ENCODE measurements around the gene MEF2B.

Gene MEF2B

DNA sequence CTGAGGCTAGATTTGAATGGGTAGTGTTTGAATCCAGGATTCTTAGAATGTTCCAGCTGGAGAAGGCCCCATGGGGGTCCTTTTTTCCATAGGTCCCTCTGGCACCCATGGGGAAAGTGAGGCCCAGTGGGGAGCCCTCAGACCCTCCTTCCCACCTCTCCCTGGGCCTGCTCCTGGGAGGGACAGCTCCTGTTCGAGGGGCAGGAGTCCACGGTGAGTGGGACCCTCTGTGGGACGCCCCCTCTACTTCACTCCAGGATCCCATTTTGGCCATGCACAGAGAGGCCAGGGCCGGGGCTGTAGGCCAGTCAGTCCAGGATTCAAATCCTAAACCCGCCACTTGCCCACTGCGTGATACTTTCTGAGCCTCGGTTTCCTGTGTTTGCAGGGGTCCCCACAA, 7.6 kb downstream of the MEF2B start:
- Mint-ChIP-seq H3K36me3 (ENCODE audit: low read depth) (no peaks in the 10 kb centered on the region), H3K27me3 (ENCODE audit: low read depth) (no peaks in the 10 kb centered on the region), H3K4me3 (no peak overlapping the region), H3K27ac (no peak overlapping the region), H3K9me3 (no peaks in the 10 kb centered on the region), H3K4me1 (no peaks in the 10 kb centered on the region)
- TF ChIP-seq, protein P1, sequence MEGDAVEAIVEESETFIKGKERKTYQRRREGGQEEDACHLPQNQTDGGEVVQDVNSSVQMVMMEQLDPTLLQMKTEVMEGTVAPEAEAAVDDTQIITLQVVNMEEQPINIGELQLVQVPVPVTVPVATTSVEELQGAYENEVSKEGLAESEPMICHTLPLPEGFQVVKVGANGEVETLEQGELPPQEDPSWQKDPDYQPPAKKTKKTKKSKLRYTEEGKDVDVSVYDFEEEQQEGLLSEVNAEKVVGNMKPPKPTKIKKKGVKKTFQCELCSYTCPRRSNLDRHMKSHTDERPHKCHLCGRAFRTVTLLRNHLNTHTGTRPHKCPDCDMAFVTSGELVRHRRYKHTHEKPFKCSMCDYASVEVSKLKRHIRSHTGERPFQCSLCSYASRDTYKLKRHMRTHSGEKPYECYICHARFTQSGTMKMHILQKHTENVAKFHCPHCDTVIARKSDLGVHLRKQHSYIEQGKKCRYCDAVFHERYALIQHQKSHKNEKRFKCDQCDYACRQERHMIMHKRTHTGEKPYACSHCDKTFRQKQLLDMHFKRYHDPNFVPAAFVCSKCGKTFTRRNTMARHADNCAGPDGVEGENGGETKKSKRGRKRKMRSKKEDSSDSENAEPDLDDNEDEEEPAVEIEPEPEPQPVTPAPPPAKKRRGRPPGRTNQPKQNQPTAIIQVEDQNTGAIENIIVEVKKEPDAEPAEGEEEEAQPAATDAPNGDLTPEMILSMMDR (IDR thresholded peaks at IDR 0.05; ENCODE audit: unreplicated experiment in 3 of 3) = no peak

DNA sequence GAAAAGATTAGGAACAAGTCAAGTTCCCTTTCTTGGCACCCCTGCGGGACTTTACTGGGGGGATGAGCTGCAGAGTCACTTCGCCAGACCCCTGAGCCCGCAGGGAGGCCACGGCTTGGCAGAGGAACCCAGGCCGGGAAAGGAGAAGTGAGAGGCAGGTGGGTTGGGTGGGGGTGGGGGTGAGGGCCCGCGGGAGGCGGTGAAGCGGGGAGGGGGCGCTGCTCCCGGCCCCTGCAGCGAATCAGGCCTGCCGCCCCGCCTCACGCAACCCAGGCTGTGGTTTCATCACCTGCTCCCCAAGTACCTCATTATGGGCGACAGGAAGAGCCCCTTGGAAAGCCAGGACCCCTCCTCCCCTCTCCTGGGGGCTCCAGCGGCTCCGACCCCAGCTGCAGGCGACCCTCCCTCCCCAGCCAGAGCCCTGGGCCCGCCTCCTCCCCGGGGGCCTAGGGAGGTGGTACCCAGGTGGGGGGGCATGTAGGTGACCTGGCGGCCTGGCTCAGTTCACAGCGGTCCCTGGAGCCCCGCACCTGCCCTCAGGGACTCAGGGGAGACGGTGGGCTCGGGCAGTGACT, 9.5 kb downstream of the MEF2B start:
- H3K27me3 Mint-ChIP-seq (ENCODE audit: low read depth) = no peaks in the 10 kb centered on the region
- H3K27ac Mint-ChIP-seq = no peak overlapping the region
- no peak overlapping the region for H3K4me3 Mint-ChIP-seq
- H3K36me3 Mint-ChIP-seq (ENCODE audit: low read depth) = peaks cover 6% of the 10 kb centered on the region
- no peaks in the 10 kb centered on the region for H3K4me1 Mint-ChIP-seq
- TF ChIP-seq, protein P1 (IDR thresholded peaks at IDR 0.05; ENCODE audit: unreplicated experiment in 3 of 3) = no peak
- H3K9me3 Mint-ChIP-seq = no peaks in the 10 kb centered on the region

DNA sequence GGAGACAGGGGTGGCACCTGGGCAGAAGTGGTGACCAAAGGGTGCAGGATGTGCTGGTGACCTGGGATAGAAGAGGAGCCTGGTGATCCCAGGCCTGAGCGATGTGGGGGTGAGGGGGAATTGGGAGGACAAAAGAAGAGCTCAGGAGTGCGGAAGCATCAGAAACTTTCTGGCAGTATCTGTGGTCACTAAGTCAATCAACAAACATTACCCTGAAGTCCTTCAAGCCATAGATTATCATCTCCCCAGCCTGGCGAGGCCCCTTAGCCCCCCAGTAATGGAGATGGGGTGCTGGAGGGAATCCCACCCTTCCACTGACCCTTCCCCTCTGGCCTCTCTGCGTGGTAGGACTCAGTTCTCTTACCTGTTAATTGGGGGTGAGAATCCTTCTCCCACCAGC, 10.5 kb downstream of the MEF2B start:
- H3K27ac Mint-ChIP-seq = no peak overlapping the region
- H3K4me3 Mint-ChIP-seq = no peak overlapping the region
- H3K9me3 Mint-ChIP-seq = no peaks in the 10 kb centered on the region
- H3K4me1 Mint-ChIP-seq = no peaks in the 10 kb centered on the region
- TF ChIP-seq, protein P1 (IDR thresholded peaks at IDR 0.05; ENCODE audit: unreplicated experiment in 3 of 3) = no peak
- H3K36me3 Mint-ChIP-seq (ENCODE audit: low read depth) = peaks cover 6% of the 10 kb centered on the region
- no peaks in the 10 kb centered on the region for H3K27me3 Mint-ChIP-seq (ENCODE audit: low read depth)

DNA sequence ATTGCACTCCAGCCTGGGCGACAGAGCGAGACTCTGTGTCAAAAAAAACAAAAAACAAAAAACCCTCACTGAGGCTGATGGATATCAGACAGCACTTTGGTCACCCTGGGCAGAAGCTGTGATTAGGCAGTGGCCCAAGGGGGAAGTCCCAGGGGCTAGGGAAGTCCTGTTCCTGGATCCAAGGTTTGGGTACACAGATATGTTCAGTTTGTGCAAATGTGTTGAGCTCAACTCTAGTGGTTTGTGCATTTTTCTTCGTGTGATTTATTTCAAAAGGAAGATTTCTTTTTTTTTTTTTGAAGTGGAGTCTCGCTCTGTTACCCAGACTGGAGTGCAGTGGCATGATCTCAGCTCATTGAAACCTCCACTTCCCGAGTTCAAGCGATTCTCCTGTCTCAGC, 12.3 kb downstream of the MEF2B start:
- TF ChIP-seq, protein P1 (IDR thresholded peaks at IDR 0.05; ENCODE audit: unreplicated experiment in 3 of 3) = no peak
- Mint-ChIP-seq H3K4me1 (no peaks in the 10 kb centered on the region), H3K27ac (no peak overlapping the region), H3K9me3 (no peaks in the 10 kb centered on the region), H3K36me3 (ENCODE audit: low read depth) (peaks cover 6% of the 10 kb centered on the region), H3K4me3 (no peak overlapping the region), H3K27me3 (ENCODE audit: low read depth) (no peaks in the 10 kb centered on the region)

DNA sequence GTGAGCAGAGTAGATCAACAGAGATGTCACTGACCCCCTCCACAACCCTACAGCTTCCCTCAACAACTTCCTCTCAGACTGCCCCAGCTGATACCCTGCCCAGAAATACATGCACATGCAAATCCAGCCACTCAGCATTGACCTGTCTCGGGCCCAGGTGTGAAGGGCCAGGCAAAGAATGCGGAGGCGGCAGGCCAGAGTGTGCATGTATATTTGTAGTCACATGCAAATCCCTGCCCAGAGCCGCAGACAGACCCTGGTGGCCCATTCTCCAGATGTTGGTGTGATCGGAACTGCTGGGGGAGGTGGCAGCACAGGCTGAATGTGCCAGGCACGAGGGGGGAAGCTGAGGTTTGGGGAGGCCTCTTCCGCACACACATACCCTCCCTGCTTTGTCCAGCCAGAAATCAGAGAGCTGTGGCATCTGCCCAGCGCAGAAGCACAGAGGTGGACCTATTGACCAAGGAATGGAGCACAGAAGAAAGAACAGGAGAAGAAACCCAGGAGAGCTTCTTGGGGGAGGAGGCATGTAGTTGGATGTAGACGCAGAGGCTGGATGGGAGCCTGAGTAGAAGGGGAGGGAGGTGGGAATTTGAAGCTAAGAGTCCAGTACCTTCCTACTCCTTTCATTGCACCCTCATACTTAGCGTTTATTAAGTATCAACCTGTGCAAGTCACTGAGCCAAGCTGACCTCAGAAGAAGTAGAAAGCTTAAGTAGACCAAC, 14.4 kb downstream of the MEF2B start:
- peaks cover 6% of the 10 kb centered on the region for H3K36me3 Mint-ChIP-seq (ENCODE audit: low read depth)

More for the DNA sequence above, 14.4 kb downstream of the MEF2B start:
- TF ChIP-seq, protein P1 (IDR thresholded peaks at IDR 0.05; ENCODE audit: unreplicated experiment in 3 of 3) = no peak
- Mint-ChIP-seq H3K27me3 (ENCODE audit: low read depth) (no peaks in the 10 kb centered on the region), H3K4me1 (no peaks in the 10 kb centered on the region), H3K27ac (no peak overlapping the region), H3K9me3 (no peaks in the 10 kb centered on the region), H3K4me3 (no peak overlapping the region)

All from nephron (organoid).